ENCODE measurements around the gene NRBF2.
"Not testable (repeated sequence)": the region's sequence is repeated elsewhere in the genome, so short reads cannot be mapped to it uniquely, and the experiment has no call there.

NRBF2 gene

DNA sequence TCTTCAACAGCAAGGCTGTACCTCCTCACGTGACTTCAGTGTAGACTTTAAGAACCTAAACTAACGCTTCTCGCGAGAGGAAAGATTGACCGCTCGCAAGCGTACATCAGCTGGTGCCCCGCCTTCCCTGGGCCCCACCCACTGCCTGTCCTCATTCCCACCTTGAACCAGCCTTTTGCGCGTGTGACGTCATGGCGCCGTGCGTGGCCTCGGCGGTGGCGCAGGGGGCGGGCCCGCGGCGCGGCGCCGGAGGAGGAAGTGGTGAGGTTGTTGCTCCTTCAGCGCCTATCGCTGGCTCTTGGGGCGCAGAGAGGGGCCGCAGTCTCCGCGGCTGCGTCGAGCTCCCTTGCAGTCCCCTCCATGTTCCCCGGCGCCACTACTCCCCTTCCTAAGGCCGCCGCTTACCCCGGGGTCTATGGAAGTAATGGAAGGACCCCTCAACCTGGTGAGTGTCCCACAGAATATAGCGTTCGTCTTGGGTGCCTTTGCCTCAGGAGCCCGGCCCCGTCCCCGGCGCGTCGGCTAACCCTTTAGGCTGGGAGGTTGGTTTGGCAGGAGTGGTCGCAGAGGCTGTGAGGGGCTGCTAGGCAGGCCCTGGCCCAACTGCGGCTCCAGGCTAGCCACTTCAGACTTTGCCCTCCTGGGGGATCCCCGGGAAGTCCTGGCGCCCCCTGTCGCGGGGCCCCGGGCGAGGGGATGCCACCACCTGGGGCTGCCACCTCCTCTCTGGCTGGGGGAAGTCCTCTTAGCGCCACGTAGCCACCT lies at the start of gene NRBF2:
TSS of gene NRBF2 (plus strand) at position 273 of the 765 bp plus-strand sequence. CDS start at position 416, 143 bp downstream.
- peak; percentile 97 for DNase-seq

GRCh38 chr10:63083406-63083805 lies 49.7 kb upstream of the NRBF2 start:
- DNase-seq = not testable (repeated sequence)

- peak; percentile 26 for DNase-seq
Observed at GRCh38 chr10:63083904-63084689, 49.0 kb upstream of the NRBF2 start.

DNA sequence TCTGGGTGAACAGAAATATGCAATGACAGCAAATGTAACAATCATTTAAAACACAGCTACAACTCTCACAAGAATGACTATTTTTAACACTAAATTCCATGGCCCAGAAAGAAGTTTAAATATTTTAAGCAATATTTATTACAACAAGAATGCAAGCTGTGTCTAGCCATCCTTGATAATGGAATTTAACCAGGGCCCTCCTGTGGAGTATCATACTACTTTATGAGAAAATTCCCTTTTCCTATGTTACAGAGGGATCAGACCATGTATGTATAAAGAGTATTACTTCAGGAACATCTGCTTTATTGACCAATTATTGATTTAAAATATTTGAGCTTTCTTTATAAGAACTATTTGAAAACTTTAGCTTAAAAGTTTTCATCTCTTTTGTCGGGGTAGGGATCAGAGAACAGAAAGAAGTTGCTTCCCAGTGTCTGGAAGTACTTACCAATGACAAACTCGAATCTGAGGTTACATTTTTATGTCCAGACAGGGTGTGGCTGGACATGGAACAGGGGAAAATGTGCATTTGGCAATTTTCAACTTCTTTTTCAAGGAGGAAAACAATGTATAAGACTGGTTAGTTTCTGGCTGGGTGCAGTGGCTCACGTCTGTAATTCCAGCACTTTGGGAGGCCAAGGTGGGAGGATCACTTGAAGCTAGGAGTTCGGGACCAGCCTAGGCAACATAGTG lies 48.3 kb upstream of the NRBF2 start:
- DNase-seq = no peak

DNA sequence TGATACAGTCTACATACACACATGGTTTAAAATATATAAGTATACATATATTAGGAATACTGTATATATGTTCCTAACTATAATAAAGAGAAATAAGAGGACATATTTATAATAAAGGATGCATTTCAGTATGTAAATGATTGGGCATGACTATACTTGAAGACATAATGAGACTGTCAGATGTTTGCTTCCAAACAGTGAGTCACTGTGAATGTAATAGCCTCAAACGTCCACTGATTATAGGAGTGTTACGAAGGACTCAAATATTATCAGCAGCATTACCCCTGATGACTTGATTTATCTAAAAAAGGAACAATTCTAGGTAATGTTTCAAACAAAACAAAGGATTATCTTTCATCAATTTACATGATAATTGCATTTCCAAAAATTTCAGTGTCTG lies 39.9 kb upstream of the NRBF2 start:
- DNase-seq = no peak

DNA sequence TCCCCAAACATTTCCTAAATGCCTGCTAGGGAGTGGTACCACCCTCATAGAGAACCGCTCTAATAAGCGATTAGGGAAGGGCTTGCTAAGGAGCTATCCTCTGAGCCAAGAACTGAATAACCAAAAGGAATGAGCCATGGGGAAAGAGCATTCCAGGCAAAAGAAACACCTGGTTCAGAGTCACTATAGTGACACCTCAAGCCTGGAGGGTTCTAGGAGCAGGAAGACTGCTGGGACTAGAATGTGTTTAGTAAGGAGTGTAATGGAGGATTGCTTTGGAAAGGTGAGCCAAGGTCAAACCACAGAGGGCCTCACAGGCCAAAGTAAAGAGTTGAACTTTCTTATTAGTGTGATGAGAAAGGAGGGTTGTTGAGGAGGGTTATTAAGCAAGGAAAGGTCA lies 38.7 kb upstream of the NRBF2 start:
- DNase-seq = no peak

- DNase-seq = no peak
Observed at GRCh38 chr10:63094881-63095280, 38.2 kb upstream of the NRBF2 start.

- DNase-seq = no peak
Observed at GRCh38 chr10:63099734-63100133, 33.4 kb upstream of the NRBF2 start.

DNA sequence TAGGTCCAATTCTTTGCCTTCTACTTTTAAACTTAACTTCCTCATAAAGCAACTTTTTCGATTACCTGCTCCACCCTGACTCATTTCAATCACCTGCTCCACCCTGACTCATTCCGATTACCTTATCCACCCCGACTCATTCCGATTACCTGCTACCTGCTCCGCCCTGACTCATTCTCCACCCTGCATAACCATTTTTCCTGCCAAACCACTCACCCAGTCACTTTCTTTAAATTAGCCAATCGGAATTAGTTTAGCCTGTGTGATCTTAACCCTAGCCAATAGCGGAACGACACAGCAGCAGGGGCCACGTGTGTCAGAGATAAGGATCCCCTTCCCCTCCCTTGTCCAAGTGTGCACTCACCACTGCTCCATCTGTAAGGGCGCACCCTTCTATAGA lies 32.0 kb upstream of the NRBF2 start:
- DNase-seq = not testable (repeated sequence)

DNA sequence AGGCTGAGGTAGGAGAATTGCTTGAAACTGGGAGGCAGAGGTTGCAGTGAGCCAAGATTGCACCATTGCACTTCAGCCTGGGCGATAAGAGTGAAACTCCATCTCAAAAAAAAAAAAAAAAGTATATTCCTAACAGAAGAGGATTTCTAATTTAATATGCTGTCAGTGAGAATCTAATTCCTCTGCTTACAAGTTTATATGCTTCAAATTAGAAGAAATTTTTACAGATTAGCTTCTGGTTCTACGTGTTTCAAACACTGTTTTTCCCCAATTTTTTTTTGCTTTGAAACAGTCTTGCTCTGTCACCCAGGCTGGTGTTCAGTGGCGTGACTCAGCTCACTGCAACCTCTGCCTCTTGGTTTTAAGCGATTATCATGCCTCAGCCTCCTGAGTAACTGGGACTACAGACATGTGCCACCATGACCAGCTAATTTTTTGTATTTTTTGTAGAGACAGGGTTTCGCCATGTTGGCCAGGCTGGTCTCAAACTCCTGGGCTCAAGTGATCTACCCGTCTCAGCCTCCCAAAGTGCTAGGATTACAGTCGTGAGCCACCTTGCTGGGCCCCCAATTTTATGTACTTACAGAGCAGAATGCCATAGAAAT lies 30.7 kb upstream of the NRBF2 start:
- DNase-seq = not testable (repeated sequence)

DNA sequence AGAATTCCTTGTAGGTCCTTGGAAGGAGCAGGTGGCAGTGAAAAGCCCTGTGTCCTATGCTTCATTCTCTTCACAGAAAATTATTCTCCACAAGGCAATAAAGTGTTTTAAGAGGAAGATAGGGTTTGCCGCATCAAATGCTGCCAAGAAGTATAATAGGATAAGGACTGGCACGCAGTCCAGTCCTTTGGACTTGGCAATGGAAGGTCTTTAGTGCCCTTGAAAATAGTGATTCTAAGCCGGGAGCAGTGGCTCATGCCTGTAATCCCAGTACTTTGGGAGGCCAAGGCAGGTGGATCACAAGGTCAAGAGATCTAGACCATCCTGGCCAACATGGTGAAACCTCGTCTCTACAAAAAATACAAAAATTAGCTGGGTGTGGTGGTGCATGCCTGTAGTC lies 29.9 kb upstream of the NRBF2 start:
- DNase-seq = not testable (repeated sequence)

- DNase-seq = peak; percentile 20
Observed at GRCh38 chr10:63103971-63104409, 29.1 kb upstream of the NRBF2 start.

DNA sequence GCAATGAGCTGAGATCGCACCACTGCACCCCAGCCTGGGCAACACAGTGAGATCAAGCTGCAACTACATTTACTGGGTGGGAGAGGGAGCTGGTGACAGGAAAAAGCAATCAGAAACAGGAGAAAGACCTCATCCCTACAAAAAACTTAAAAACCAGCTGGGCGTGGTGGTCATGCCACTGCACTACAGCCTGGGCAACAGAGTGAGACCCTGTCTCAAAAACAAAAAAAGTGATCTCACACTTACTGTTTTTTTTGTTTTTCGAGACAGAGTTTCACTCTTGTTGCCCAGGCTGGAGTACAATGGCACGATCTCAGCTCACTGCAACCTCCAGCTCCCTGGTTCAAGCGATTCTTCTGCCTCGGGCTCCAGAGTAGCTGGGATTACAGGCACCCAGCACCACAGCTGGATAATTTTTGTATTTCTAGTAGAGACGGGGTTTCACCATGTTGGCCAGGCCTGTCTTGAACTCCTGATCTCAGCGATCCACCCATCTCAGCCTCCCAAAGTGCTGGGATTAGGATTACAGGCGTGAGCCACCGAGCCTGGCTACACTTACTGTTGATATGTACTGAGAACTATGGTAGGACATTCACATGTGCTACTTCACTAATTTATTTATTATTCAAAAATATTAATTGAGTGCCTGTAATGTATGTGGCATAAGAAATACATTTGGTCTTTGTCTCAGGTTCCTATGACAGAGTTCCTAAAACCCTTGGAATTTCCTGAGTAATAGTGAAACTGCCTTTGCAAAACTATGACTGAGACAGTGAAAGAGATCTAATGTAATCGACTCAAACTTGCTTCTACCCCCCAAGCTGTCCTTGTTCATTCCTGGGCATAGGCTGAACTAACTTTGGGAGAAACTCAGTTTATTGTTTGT lies 27.7 kb upstream of the NRBF2 start:
- no peak for DNase-seq

DNA sequence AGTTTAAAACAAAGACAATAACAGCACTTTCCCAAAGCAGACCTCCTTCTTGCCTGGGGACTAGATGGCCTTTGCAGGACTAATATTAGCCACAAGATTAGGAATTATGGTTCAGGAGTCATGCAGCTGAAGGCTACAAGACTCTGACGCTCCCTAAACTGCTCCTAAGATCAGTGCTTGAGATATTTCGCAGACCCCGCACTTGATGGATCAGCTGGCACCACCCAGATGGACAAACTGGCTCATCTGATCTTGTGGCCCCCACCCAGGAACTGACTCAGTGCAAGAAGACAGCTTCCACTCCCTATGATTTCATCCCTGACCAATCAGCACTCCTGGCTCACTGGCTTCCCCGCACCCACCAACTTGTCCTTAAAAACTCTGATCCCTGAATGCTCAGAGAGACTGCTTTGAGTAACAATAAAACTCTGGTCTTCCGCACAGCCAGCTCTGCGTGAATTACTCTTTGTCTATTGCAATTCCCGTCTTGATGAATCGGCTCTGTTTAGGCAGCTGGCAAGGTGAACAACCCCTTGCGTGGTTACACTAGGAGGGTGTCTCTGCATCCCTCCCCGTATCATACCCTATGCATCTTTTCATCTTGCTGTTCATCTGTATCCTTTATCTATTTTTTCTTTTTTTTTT lies 26.9 kb upstream of the NRBF2 start:
- DNase-seq = no peak

DNA sequence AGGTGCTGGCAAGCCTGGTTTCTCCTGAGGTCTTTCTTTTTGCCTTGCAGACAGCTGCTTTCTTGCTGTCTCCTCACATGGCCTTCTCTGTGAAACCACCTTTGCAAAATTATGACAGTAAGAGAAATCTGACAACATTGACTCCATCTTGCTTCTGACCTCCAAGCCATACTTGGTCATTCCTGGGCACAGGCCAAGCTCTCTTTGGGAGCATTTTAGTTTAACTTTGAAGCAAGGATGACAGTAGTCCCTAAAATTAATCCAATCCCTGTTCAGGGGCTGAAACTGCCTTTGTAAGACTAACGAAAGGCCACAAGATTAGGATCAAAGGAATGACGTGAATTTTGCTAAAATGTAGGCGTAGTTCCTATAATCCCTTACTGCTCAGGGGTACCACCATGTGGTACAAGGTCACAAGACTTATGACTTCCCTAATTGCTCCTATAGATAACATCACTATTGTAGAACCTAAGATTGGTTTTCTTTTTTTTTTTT lies 25.1 kb upstream of the NRBF2 start:
- DNase-seq = no peak

- DNase-seq = no peak
Observed at GRCh38 chr10:63110940-63111339, 22.2 kb upstream of the NRBF2 start.

DNA sequence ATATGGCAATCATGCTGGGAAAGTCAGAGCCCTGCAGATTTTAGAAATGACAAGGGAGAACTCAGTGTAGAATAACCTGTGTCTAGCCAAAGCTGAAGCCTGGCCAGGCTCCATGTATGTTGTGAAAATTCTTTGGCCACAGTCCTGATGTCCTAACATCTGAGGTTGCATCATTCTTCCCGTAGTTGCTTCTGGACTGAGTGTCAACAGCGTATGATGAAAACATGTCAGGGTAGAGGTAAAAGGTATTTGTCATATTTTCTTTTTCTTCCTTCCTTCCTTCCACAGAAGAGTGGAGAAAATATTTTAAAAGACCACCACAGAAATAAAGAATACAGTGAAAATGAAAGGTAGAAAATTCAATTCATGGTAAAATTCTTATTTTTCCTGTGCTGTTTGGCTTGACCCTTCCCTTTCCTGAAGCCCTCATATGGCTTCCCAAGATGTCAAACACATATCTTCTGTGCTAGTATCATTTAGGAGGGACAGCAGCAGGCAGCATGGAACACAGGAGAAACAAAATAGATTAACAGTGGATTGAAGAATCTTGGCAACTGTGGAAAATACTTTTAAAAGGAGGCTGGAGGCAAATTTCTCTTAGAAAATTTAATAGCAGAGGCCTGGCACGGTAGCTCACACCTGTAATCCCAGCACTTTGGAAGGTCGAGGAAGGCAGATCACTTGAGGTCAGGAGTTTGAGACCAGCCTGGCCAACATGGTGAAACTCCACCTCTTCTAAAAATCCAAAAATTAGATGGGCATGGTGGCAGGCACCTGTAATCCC lies 18.9 kb upstream of the NRBF2 start:
- no peak for DNase-seq

DNA sequence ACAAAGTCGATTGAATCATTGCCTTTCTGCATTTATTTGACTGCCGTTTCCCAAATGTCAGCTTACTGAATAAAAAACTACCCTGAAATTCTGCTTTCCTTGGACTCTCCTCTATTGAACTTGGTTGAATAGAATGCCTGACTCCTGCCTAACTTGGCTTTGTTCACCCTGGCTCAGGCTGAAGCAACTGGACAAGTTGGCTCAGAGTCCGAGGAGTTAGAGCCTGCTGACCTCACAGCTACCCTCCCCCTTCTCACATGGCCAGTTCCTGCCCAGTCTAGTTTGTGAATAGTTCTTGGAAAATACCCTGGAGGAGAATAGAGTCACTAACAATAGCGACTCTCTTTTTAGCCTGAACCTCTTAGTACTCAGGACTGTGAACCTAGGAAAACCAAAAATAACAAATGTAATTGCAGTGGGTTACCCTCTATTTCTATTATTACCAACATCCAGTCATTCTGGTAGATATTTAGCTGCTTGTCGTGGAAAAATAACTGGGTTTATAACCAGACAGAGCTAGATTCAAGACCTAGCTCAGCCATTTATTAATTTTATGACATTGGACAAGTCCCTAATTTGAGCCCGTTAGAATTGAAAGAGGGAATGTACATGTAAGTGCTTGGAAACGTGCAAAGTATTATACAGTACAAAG lies 17.3 kb upstream of the NRBF2 start:
- DNase-seq = no peak

DNA sequence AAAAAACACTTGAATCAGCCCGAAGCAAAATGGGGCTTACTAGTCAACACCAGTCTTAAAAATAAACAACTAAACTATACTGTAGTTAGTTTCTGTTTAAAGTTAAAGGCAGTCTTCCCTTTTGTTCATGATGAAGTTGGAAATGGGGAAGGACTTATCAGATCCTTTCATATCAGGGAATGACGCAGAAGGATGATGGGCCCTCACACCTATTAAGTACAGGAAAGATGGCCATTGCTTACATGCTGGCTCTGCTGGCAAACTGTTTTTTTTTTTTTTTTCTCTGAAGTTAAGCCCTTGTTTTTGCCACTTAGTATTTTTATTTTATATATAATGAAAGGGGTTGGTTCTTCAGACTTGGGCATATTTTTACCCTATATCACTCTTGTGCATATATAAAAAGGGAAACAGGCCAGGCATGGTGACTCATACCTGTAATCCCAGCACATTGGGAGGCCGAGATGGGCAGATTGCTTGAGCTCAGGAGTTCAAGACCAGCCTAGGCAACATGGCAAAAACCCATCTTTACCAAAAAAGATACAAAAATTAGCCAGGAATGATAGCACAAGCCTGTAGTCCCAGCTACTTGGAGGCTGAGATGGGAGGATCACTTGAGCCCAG lies 16.6 kb upstream of the NRBF2 start:
- no peak for DNase-seq

All from stimulated activated CD4-positive, alpha-beta T cell treated with anti-CD3 and anti-CD28 coated beads, Interleukin-4, amount 100 ng/mL, for 1 hour (primary cell).